NCI-H345 treated with DMSO at 0.1 percent for 48 hours (cell line): Measurements from ENCODE around the gene HEXB.

Experiments used
- DNase-seq: peaks from one replicate; lab custom pipeline; 2025; ENCODE audit not compliant: unreplicated experiment; lab: John Stamatoyannopoulos, UW

Gene HEXB

GRCh38 chr5:74684900-74685851 is at the start of gene HEXB:
Gene HEXB (plus strand): TSS chr5:74685233. CDS start chr5:74685261, 28 bp downstream.
- peak; percentile 22 for DNase-seq

GRCh38 chr5:74636149-74636548 is 48.9 kb upstream of the HEXB start:
- no peak for DNase-seq

- DNase-seq = no peak
These were observed 48.5 kb upstream of the HEXB start for GRCh38 chr5:74636552-74636951.

- DNase-seq = no peak
These were observed 46.5 kb upstream of the HEXB start for GRCh38 chr5:74638544-74638969.

GRCh38 chr5:74638970-74639806 is 45.8 kb upstream of the HEXB start:
- DNase-seq = no peak

- DNase-seq = no peak
These were observed 45.1 kb upstream of the HEXB start for GRCh38 chr5:74639807-74640449.

- peak; percentile 38 for DNase-seq
These were observed 44.5 kb upstream of the HEXB start, which contains the start of gene ENC1 for GRCh38 chr5:74640450-74640953. Gene ENC1 (minus strand): TSS chr5:74640728. CDS start chr5:74636485, 4,243 bp downstream.

- DNase-seq = no peak
These were observed 43.9 kb upstream of the HEXB start for GRCh38 chr5:74640954-74641734.

- DNase-seq = no peak
These were observed 43.1 kb upstream of the HEXB start for GRCh38 chr5:74641735-74642542.

GRCh38 chr5:74642543-74642863 is 42.5 kb upstream of the HEXB start:
- DNase-seq = no peak

- DNase-seq = no peak
These were observed 41.9 kb upstream of the HEXB start for GRCh38 chr5:74643111-74643562.

GRCh38 chr5:74647096-74647495 is 37.9 kb upstream of the HEXB start:
- DNase-seq = peak; percentile 69

GRCh38 chr5:74648835-74649293 is 36.2 kb upstream of the HEXB start:
- DNase-seq = peak; percentile 80

GRCh38 chr5:74649421-74649973 is 35.5 kb upstream of the HEXB start:
- no peak for DNase-seq

GRCh38 chr5:74651710-74652109 is 33.3 kb upstream of the HEXB start:
- DNase-seq = no peak

GRCh38 chr5:74652576-74652975 is 32.5 kb upstream of the HEXB start:
- no peak for DNase-seq

GRCh38 chr5:74653991-74654390 is 31.0 kb upstream of the HEXB start:
- no peak for DNase-seq

- no peak for DNase-seq
These were observed 29.8 kb upstream of the HEXB start for GRCh38 chr5:74655206-74655605.

GRCh38 chr5:74655716-74656115 is 29.3 kb upstream of the HEXB start:
- DNase-seq = no peak
